Measurements from ENCODE around the gene COP1.
A peak's percentile ranks its signal among the peaks of the same experiment; 100 is the strongest.
"Not testable (repeated sequence)": the region's sequence is repeated elsewhere in the genome, so short reads cannot be mapped to it uniquely, and the experiment has no call there.

COP1 gene

GRCh38 chr1:176101951-176102642 is 105.0 kb downstream of the COP1 start:
- peaks cover 2% of the 10 kb centered on the region for H3K36me3 ChIP-seq (ENCODE audit: control insufficient read depth, insufficient read depth, low read length)
- H3K4me3 ChIP-seq (replicated peaks; ENCODE audit: low read depth, low read length): no peak overlapping the region
- TF ChIP-seq CTCF (IDR thresholded peaks at IDR 0.05; ENCODE audit: insufficient read depth, low read length, poor library complexity, severe bottlenecking): no peak
- no peaks in the 10 kb centered on the region for H3K27me3 ChIP-seq (replicated peaks; ENCODE audit: control insufficient read depth, insufficient read depth, low read length)
- no peak for DNase-seq (ENCODE audit: extremely low read depth, insufficient read length)

- Histone ChIP-seq H3K4me3 (replicated peaks; ENCODE audit: low read depth, low read length) (no peak overlapping the region), H3K27me3 (replicated peaks; ENCODE audit: control insufficient read depth, insufficient read depth, low read length) (no peaks in the 10 kb centered on the region), H3K36me3 (ENCODE audit: control insufficient read depth, insufficient read depth, low read length) (peaks cover 2% of the 10 kb centered on the region)
- TF ChIP-seq CTCF (IDR thresholded peaks at IDR 0.05; ENCODE audit: insufficient read depth, low read length, poor library complexity, severe bottlenecking): no peak
- DNase-seq (ENCODE audit: extremely low read depth, insufficient read length): no peak
Measured at GRCh38 chr1:176098560-176098959, 108.5 kb downstream of the COP1 start.

GRCh38 chr1:176096015-176096414 is 111.1 kb downstream of the COP1 start:
- no peak for TF ChIP-seq CTCF (IDR thresholded peaks at IDR 0.05; ENCODE audit: insufficient read depth, low read length, poor library complexity, severe bottlenecking)
- no peaks in the 10 kb centered on the region for H3K27me3 ChIP-seq (replicated peaks; ENCODE audit: control insufficient read depth, insufficient read depth, low read length)
- peak; percentile 5 for DNase-seq (ENCODE audit: extremely low read depth, insufficient read length)
- H3K36me3 ChIP-seq (ENCODE audit: control insufficient read depth, insufficient read depth, low read length): peaks cover 2% of the 10 kb centered on the region
- H3K4me3 ChIP-seq (replicated peaks; ENCODE audit: low read depth, low read length): no peak overlapping the region

DNA sequence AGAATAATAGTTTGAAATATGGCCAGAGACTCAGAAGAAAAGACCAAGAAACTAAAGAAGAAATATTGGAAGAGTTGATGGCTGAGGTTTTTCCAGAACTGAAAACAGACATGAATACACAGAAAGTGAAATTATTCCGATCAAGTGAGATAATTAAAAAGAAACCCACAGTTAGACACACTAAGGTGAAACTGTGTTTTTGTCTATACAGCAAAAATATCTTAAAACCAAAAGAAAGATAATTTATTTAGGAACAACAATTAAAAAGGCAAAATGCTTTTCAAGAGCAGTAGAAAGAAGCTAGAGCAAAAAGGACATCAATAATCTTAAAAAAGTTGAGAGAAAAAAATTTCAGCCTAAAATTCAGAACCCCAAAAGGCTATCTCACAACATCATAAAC is 116.3 kb downstream of the COP1 start:
- no peak for TF ChIP-seq CTCF (IDR thresholded peaks at IDR 0.05; ENCODE audit: insufficient read depth, low read length, poor library complexity, severe bottlenecking)
- DNase-seq (ENCODE audit: extremely low read depth, insufficient read length): no peak
- H3K36me3 ChIP-seq (ENCODE audit: control insufficient read depth, insufficient read depth, low read length): no peaks in the 10 kb centered on the region
- no peak overlapping the region for H3K4me3 ChIP-seq (replicated peaks; ENCODE audit: low read depth, low read length)
- no peaks in the 10 kb centered on the region for H3K27me3 ChIP-seq (replicated peaks; ENCODE audit: control insufficient read depth, insufficient read depth, low read length)

- not testable (repeated sequence) for H3K36me3 ChIP-seq (ENCODE audit: control insufficient read depth, insufficient read depth, low read length); H3K4me3 ChIP-seq (replicated peaks; ENCODE audit: low read depth, low read length); H3K27me3 ChIP-seq (replicated peaks; ENCODE audit: control insufficient read depth, insufficient read depth, low read length); DNase-seq (ENCODE audit: extremely low read depth, insufficient read length)
Measured at GRCh38 chr1:176087746-176088145, 119.3 kb downstream of the COP1 start.

GRCh38 chr1:176073524-176074157 is 133.4 kb downstream of the COP1 start:
- no peaks in the 10 kb centered on the region for H3K36me3 ChIP-seq (ENCODE audit: control insufficient read depth, insufficient read depth, low read length)
- peak; percentile 48 for TF ChIP-seq CTCF (IDR thresholded peaks at IDR 0.05; ENCODE audit: insufficient read depth, low read length, poor library complexity, severe bottlenecking)
- no peak for DNase-seq (ENCODE audit: extremely low read depth, insufficient read length)
- H3K4me3 ChIP-seq (replicated peaks; ENCODE audit: low read depth, low read length): no peak overlapping the region
- no peaks in the 10 kb centered on the region for H3K27me3 ChIP-seq (replicated peaks; ENCODE audit: control insufficient read depth, insufficient read depth, low read length)

Data from GM06990 (cell line).